H9 (cell line): ENCODE measurements around the gene APBA2. TPM values are rescaled to one million over a fixed set of nuclear protein-coding genes. Genes with fewer than 3 reads are reported as not detected.
A peak's percentile ranks its signal among the peaks of the same experiment; 100 is the strongest.

Source experiments
- DNase-seq: peaks from one replicate; pipeline ENCODE4 v3.0.0-alpha.2; 2017
- H2AFZ ChIP-seq: one replicate; pipeline ENCODE4 v1.6.1; 2013; ENCODE audit warnings: mild to moderate bottlenecking, low read length, control low read depth, moderate library complexity
- H2AK5ac ChIP-seq: 2 replicates; pipeline ENCODE4 v1.6.1; 2013; ENCODE audit warnings: low read length, control low read depth, mixed read lengths; ENCODE audit not compliant: insufficient read length
- H2BK120ac ChIP-seq: one replicate; pipeline ENCODE4 v1.6.1; 2013; ENCODE audit warnings: low read depth, mild to moderate bottlenecking, low read length, control low read depth, inconsistent platforms; ENCODE audit not compliant: poor library complexity, severe bottlenecking
- H2BK12ac ChIP-seq: 2 replicates; pipeline ENCODE4 v1.6.1; 2013; ENCODE audit warnings: low read length, control low read depth, mixed read lengths, low read depth; ENCODE audit not compliant: insufficient read length
- H2BK15ac ChIP-seq: 2 replicates; pipeline ENCODE4 v1.6.1; 2013; ENCODE audit warnings: low read depth, low read length, control low read depth
- H2BK20ac ChIP-seq: one replicate; pipeline ENCODE4 v1.6.1; 2013; ENCODE audit warnings: low read depth, mild to moderate bottlenecking, low read length, control low read depth, inconsistent platforms; ENCODE audit not compliant: poor library complexity, severe bottlenecking
- H2BK5ac ChIP-seq: 2 replicates; pipeline ENCODE4 v1.6.1; 2013; ENCODE audit warnings: low read length, control low read depth, mixed read lengths; ENCODE audit not compliant: insufficient read length
- H3K14ac ChIP-seq: 2 replicates; pipeline ENCODE4 v1.6.1; 2013; ENCODE audit warnings: low read length, control low read depth; ENCODE audit not compliant: insufficient read depth
- H3K18ac ChIP-seq: 2 replicates; pipeline ENCODE4 v1.6.1; 2013; ENCODE audit warnings: low read depth, mild to moderate bottlenecking, mixed read lengths, low read length, control low read depth; ENCODE audit not compliant: insufficient read length
- H3K23ac ChIP-seq: 2 replicates; pipeline ENCODE4 v1.6.1; 2013; ENCODE audit warnings: low read length, control low read depth, mixed read lengths, low read depth; ENCODE audit not compliant: insufficient read length
- H3K23me2 ChIP-seq: 2 replicates; pipeline ENCODE4 v1.6.1; 2013; ENCODE audit warnings: low read depth, mild to moderate bottlenecking, mixed read lengths, low read length, control low read depth; ENCODE audit not compliant: insufficient read length, poor library complexity, severe bottlenecking
- H3K27ac ChIP-seq: 2 replicates; pipeline ENCODE4 v1.5.1; 2013; ENCODE audit warnings: low read length, control low read depth, mixed read lengths, low read depth; ENCODE audit not compliant: insufficient read length
- H3K27me3 ChIP-seq: 2 replicates; pipeline ENCODE4 v1.6.1; 2013; ENCODE audit warnings: low read length, control low read depth, inconsistent platforms; ENCODE audit not compliant: insufficient read depth
- H3K4ac ChIP-seq: 2 replicates; pipeline ENCODE4 v1.6.1; 2013; ENCODE audit warnings: low read depth, mild to moderate bottlenecking, control low read depth, inconsistent platforms, low read length, moderate library complexity
- H3K4me1 ChIP-seq: 2 replicates; pipeline ENCODE4 v1.6.1; 2013; ENCODE audit warnings: low read length, control low read depth, inconsistent platforms; ENCODE audit not compliant: insufficient read depth
- H3K4me2 ChIP-seq: 2 replicates; pipeline ENCODE4 v1.6.1; 2013; ENCODE audit warnings: low read length, control low read depth, mixed read lengths; ENCODE audit not compliant: insufficient read length, insufficient read depth
- H3K56ac ChIP-seq: 2 replicates; pipeline ENCODE4 v1.6.1; 2013; ENCODE audit warnings: low read depth, mild to moderate bottlenecking, mixed read lengths, low read length, control low read depth; ENCODE audit not compliant: insufficient read length
- H3K79me1 ChIP-seq: 2 replicates; pipeline ENCODE4 v1.6.1; 2013; ENCODE audit warnings: low read depth, mild to moderate bottlenecking, moderate library complexity, low read length, control low read depth, inconsistent platforms; ENCODE audit not compliant: insufficient read depth, poor library complexity, severe bottlenecking
- H3K79me2 ChIP-seq: 2 replicates; pipeline ENCODE4 v1.6.1; 2013; ENCODE audit warnings: low read length, control low read depth, inconsistent platforms; ENCODE audit not compliant: insufficient read depth
- H3K9ac ChIP-seq: 2 replicates; pipeline ENCODE4 v1.6.1; 2013; ENCODE audit warnings: low read length, control low read depth, mixed read lengths; ENCODE audit not compliant: insufficient read length; ENCODE audit errors: extremely low read depth
- H3K9me3 ChIP-seq: one replicate; pipeline ENCODE4 v1.6.1; 2013; ENCODE audit warnings: low read depth, low read length, inconsistent platforms; ENCODE audit not compliant: control insufficient read depth
- H3T11ph ChIP-seq: one replicate; pipeline ENCODE4 v1.6.1; 2013; ENCODE audit warnings: mild to moderate bottlenecking, low read length, control low read depth, inconsistent platforms
- H4K20me1 ChIP-seq: one replicate; pipeline ENCODE4 v1.6.1; 2013; ENCODE audit not compliant: control insufficient read depth, insufficient read length, insufficient read depth
- H4K5ac ChIP-seq: 2 replicates; pipeline ENCODE4 v1.6.1; 2013; ENCODE audit warnings: low read depth, mild to moderate bottlenecking, mixed read lengths, low read length, control low read depth; ENCODE audit not compliant: insufficient read length
- H4K8ac ChIP-seq: replicated peaks from 2 replicates; pipeline ENCODE4 v1.6.1; 2013; ENCODE audit warnings: low read length, control low read depth, mixed read lengths, low read depth; ENCODE audit not compliant: insufficient read length
- H4K91ac ChIP-seq: 2 replicates; pipeline ENCODE4 v1.6.1; 2013; ENCODE audit warnings: low read depth, mild to moderate bottlenecking, moderate library complexity, mixed read lengths, low read length, control low read depth; ENCODE audit not compliant: insufficient read length
- H3K27ac Mint-ChIP-seq, 3 experiments: 2 replicates in 2 of 3; 3 replicates in 1 of 3; pipeline ENCODE4 v1.8.0; 2020 to 2021; ENCODE audit warnings: mixed read lengths in 3 of 3, mild to moderate bottlenecking in 1 of 3, moderate library complexity in 1 of 3
- H3K27me3 Mint-ChIP-seq: 2 replicates; pipeline ENCODE4 v1.8.0; 2021; ENCODE audit warnings: low read depth, mild to moderate bottlenecking, moderate library complexity, mixed read lengths
- H3K36me3 Mint-ChIP-seq, 3 experiments: 2 replicates in 2 of 3; 3 replicates in 1 of 3; pipeline ENCODE4 v1.8.0; 2020 to 2021; ENCODE audit warnings: low read depth in 3 of 3, mixed read lengths in 3 of 3; ENCODE audit not compliant: insufficient read depth in 1 of 3
- H3K4me1 Mint-ChIP-seq, 2 experiments: 2 replicates each; pipeline ENCODE4 v1.8.0; 2020; ENCODE audit warnings: mixed read lengths in 2 of 2
- H3K4me3 Mint-ChIP-seq, 2 experiments: 2 replicates in 1 of 2; 3 replicates in 1 of 2; pipeline ENCODE4 v1.8.0; 2020 to 2021; ENCODE audit warnings: mild to moderate bottlenecking in 2 of 2, mixed read lengths in 2 of 2, moderate library complexity in 1 of 2
- H3K9me3 Mint-ChIP-seq, 2 experiments: 2 replicates in 1 of 2; 3 replicates in 1 of 2; pipeline ENCODE4 v1.8.0; 2020; ENCODE audit warnings: mild to moderate bottlenecking in 2 of 2, mixed read lengths in 2 of 2, moderate library complexity in 1 of 2
- CTCF ChIP-seq: fragments of 200-600 bp; sonication (generic); conservative IDR thresholded peaks from 3 replicates; pipeline ENCODE4 v1.8.0; 2021; ENCODE audit warnings: antibody characterized with exemption, mild to moderate bottlenecking
- WGBS: extraction: QIAGEN DNeasy Blood & Tissue Kit; methylation state at CpG from one replicate; pipeline ENCODE4 v1.1.7; 2013; ENCODE audit warnings: missing lambda C conversion rate, low lambda C conversion rate, mixed read lengths; ENCODE audit not compliant: insufficient read length; ENCODE audit errors: extremely low coverage; 5-methylcytosine and 5-hydroxymethylcytosine counted together
- total RNA-seq: library from RNA; stranded (reverse); gene quantifications from 2 replicates; pipeline ENCODE4 v1.2.1, GENCODE V29; 2021

Gene APBA2
- total RNA-seq, 1 experiment from 2014 or later, result 14.3 TPM

GRCh38 chr15:29056839-29057450 is 171.2 kb downstream of the APBA2 start:
- H4K5ac ChIP-seq, result no peak overlapping the region
- no peak overlapping the region for H3K23ac ChIP-seq
- no peaks in the 10 kb centered on the region for H3K23me2 ChIP-seq
- no peak overlapping the region for H3T11ph ChIP-seq
- peak overlapping the region; percentile 1 for H3K4me2 ChIP-seq
- no peak overlapping the region for H2BK12ac ChIP-seq
- H3K27ac ChIP-seq, result no peak overlapping the region
- no peak overlapping the region for H2BK15ac ChIP-seq
- no peaks in the 10 kb centered on the region for H3K79me1 ChIP-seq
- Mint-ChIP-seq H3K36me3 (peaks cover 13 to 25% (median 24%) of the 10 kb centered on the region in 3 experiments), H3K4me3 (peak overlapping the region in 1 of 2 experiments; percentile 46; a peak in 3 of 5 replicates), H3K4me1 (peaks cover 23 to 38% of the 10 kb centered on the region in 2 experiments), H3K27me3 (no peaks in the 10 kb centered on the region; the same call in 1 of the 2 replicates), H3K9me3 (peaks cover 19 to 30% of the 10 kb centered on the region in 2 experiments), H3K27ac (peak overlapping the region; percentile 76 to 90 (median 78); a peak in 3 of 7 replicates)
- no peaks in the 10 kb centered on the region for H3K79me2 ChIP-seq
- no peak overlapping the region for H3K4ac ChIP-seq
- WGBS, result no CpG with 5 or more reads among the region's 4 CpGs
- no peak overlapping the region for H4K91ac ChIP-seq
- no peak overlapping the region for H2AK5ac ChIP-seq
- H2BK5ac ChIP-seq, result no peak overlapping the region
- peaks cover 15% of the 10 kb centered on the region; the same call in 1 of the 2 replicates for H3K4me1 ChIP-seq
- no peak for DNase-seq
- no peak overlapping the region for H3K56ac ChIP-seq
- H4K20me1 ChIP-seq, result no peaks in the 10 kb centered on the region
- H2BK120ac ChIP-seq, result no peak overlapping the region
- no peak overlapping the region for H3K14ac ChIP-seq
- no peaks in the 10 kb centered on the region for H3K27me3 ChIP-seq
- H2BK20ac ChIP-seq, result no peak overlapping the region
- no peak overlapping the region for H3K9ac ChIP-seq
- H4K8ac ChIP-seq, result no peak overlapping the region
- TF ChIP-seq CTCF, result no peak
- no peak overlapping the region for H2AFZ ChIP-seq
- H3K9me3 ChIP-seq, result peaks cover 4% of the 10 kb centered on the region
- no peak overlapping the region for H3K18ac ChIP-seq
